Eye (tissue), 1 donor: ENCODE results near the gene PDSS1.
A peak's percentile ranks its signal among the peaks of the same experiment; 100 is the strongest.
"Not testable (repeated sequence)": the region's sequence is repeated elsewhere in the genome, so short reads cannot be mapped to it uniquely, and the experiment has no call there.

Source experiments
- DNase-seq: peaks from one replicate; pipeline ENCODE4 v3.0.0-alpha.2; 2015

Gene PDSS1

GRCh38 chr10:26743091-26743490 is 45.6 kb downstream of the PDSS1 start:
- DNase-seq, result no peak

- DNase-seq, result no peak
Observed at GRCh38 chr10:26743841-26744240, 46.3 kb downstream of the PDSS1 start.

DNA sequence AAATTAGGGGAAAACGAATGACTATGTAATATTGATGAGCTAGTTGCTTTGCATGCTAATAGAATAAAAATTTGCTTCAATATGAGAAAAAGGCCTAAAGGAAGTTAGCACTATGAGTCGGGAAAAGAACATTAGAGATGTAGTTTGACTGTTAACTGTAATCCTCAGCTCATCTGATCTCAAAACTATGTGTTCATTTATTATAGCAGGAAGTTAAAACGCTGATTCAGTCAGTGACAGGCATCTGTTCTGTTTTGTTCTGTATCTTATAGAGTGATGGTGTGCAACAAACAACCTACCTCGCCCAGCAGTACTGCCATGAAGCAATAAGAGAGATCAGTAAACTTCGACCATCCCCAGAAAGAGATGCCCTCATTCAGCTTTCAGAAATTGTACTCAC is 48.6 kb downstream of the PDSS1 start:
- no peak for DNase-seq

GRCh38 chr10:26755443-26755903 is 58.0 kb downstream of the PDSS1 start:
- no peak for DNase-seq

DNA sequence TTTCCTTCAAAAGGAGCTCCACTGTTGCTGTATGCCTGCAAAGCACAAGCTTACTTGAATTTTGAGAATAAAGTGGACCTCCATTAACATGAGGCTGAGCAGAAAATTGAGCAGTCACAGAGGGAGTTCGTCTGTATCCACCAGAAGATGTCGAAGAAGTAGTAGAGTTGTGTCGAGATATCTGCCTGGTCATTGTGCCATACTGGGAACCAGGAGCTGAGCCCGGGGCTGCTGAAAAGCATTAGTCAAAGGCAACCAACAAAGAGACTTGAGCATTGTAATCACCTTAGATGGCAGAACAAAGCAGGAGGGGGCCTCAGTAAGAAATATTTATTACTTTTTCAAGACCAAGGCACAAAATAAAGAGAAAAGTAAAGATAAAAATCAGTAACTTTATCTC is 61.5 kb downstream of the PDSS1 start:
- no peak for DNase-seq

GRCh38 chr10:26765549-26765948 is 68.0 kb downstream of the PDSS1 start:
- DNase-seq, result no peak

- no peak for DNase-seq
Observed at GRCh38 chr10:26770069-26770468, 72.6 kb downstream of the PDSS1 start.

DNA sequence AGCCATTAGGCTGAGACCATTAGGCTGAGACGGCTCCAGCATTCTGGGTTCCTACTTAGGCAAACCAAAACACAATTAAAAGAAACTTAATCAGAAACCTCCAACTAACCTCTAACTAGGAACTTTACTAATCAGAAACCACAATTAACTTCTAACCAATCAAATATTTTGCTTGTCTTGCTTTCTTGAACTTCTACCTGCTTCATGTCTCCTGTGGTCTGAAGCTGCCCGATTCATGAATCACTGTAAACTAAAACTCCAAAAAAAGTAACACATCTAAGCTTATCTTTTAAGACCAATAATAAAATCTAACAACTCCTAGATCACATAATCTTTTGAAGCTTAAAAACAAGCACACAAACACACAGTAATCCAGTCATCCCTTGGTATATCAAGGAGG is 76.1 kb downstream of the PDSS1 start:
- no peak for DNase-seq

DNA sequence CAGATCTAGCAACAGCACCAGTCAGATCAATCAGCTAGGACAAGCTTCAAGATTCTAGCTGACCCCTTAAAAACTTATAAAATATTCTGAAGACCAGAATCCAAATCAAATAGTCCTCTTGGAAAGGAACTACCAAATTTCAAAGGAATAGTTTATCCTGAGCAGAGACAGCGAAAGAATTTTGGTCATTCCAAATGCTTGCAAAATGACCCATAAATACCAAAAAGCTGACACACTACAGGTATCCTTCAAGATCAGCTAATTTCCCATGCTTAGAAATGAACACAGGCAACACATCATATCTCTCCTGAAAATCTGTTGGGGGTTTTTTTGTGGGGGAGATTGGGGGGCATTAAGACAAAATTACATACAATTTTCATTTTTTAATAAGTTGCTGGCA is 78.8 kb downstream of the PDSS1 start:
- no peak for DNase-seq

GRCh38 chr10:26777686-26778085 is 80.2 kb downstream of the PDSS1 start:
- no peak for DNase-seq

DNA sequence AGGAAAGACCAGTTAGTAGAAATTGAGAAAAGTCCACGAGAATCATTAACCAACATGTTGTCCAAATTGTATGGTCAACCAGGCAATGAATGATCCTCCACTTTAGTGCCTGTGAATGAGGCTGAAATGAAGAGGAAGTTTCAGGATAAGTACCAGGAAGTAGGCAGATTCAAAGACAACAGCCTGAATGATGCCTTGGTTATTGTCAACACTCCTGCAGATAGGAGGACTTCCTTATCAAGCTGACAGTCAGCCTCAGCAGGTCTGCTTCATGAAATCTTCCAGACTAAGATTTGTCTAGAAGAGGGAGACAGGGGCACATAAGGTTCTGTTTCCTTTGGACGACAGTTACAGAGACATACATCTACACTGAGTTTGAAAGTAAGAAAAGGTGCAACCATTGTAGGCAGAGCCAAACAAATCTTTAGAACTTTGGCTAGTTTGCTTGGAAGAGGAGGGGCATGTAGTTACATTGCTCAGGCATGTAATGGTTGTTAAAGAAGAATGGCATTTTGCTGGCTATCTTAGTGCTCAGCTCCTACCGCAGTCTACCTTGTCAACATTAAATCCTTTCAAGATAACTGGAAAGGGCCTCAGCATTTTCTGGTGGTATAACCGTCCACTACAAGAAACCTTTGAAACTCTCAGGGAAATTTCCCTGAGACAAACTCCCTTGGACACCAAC is 81.8 kb downstream of the PDSS1 start:
- no peak for DNase-seq

GRCh38 chr10:26780106-26780792 is 82.7 kb downstream of the PDSS1 start:
- no peak for DNase-seq

DNA sequence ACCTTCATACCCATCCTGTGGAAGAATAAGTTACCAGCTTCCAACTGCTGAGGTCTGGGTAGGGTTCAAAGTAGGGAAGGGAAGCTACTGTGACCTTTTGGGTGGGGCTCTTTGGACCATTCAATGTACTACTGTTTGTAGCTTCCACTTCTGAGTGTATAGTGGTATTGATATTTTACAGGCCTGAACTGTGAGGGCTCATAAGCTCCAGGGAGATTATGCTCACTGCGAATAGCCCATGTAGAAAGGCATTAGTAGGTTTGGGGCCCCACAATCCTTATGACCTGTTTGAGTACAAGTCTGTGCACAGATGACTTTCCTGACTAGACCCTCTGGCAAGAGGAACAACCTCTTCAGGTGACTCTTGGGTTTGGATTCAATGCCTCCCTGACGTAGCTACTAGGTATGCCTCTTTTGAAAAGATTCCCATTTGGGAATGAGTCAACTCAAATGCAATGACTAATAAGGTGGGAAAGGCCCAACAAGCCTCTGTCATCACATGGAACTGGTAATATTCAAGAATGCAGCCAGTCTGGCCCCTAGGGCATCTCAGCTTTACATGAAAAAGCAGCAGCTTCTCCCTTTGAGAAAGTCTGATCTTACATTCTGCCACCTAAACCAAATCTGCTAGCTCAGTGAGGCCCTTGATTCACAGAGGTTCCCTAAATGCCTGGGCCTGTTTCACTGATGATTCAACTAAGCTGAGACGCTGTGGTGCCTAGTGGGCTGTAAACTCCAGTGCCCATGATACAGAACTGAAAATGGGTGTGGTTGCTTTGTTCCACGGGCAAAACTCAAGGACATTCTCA is 83.5 kb downstream of the PDSS1 start:
- peak; percentile 12 for DNase-seq

GRCh38 chr10:26781797-26782196 is 84.3 kb downstream of the PDSS1 start:
- no peak for DNase-seq

DNA sequence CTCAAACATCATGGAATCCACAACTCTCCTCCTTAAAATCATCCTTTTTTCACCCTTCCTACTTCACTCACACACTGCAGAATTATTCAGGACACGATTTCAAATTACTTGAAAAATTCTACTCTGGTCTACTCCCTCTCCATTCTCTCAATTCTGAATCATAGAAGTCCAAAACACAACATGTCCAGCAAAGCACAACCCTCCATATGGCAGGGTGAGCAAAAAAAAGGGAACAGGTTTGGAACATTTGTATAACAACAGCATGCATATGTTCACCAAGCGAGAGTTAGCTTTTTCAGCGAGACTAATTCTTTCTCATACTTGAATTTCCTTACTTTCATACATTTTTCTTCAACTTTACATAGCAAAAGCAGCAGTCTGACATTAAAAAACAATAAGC is 89.9 kb downstream of the PDSS1 start:
- DNase-seq, result no peak

DNA sequence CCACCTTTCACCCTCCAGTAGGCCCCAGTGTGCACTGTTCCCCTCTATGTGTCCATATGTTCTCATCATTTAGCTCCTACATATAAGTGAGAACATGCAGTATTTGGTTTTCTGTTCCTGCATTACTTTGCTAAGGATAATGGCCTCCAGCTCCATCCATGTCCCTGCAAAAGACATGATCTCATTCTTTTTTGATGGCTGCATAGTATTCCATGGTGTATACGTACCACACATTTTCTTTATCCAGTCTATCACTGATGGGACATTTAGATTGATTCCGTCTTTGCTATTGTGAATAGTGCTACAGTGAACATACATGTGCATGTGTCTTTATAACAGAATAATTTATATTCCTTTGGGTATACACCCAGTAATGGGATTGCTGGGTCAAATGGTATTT is 92.3 kb downstream of the PDSS1 start:
- DNase-seq, result not testable (repeated sequence)

- DNase-seq, result no peak
Observed at GRCh38 chr10:26790221-26790995, 92.9 kb downstream of the PDSS1 start.

DNA sequence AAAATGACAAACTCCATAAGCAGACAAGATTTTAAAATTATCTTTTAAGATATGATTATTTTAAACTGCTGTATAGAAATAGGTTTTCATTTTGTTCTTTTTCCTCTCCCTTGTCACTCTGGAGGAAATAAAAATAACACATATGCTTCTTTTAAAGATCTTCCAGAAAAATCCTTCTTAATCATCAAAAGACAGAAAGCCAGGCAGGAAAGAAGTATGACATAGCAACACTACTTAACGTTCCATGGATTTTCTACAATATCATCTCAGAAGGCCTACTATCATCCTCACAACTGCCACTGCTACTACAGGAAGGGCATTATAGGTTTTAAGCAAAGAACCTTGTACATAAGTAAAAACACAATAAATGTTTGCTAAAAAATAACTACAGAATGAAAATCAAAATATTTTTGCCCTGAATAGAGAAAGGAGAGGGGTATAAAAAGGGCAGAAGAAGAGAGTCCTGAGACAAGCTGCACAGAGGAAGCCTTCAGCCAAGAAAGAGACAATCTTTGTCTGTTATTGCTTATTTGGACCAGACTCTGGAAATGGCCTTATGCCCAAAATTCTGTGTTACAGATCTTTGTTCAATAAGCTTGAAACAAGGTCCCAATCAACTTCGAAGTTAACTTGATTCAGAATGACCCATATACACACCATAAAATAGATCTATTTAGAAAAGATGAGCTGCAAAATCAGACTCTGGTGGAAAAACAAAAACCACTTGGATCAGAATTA is 95.4 kb downstream of the PDSS1 start:
- DNase-seq, result no peak
